GM12864 (cell line): ENCODE measurements around the gene ZRANB3.
"Not testable (repeated sequence)": the region's sequence is repeated elsewhere in the genome, so short reads cannot be mapped to it uniquely, and the experiment has no call there.

Experiments used
- DNase-seq: peaks from one replicate; pipeline ENCODE4 v3.0.0-alpha.2; 2011; ENCODE audit warnings: low read depth
- H3K4me3 ChIP-seq: 2 replicates; pipeline ENCODE4 v1.5.1; 2011; ENCODE audit warnings: mild to moderate bottlenecking, low read depth, low read length, control low read depth
- CTCF ChIP-seq: IDR thresholded peaks from 2 replicates; pipeline ENCODE4 v1.5.1; 2011; ENCODE audit warnings: low read depth, mild to moderate bottlenecking, moderate library complexity, low read length, control low read depth, inconsistent platforms; ENCODE audit errors: missing control alignments

Gene ZRANB3

GRCh38 chr2:135304694-135305093 lies 226.3 kb downstream of the ZRANB3 start:
- TF ChIP-seq CTCF = no peak
- H3K4me3 ChIP-seq = no peak overlapping the region
- no peak for DNase-seq

- no peak overlapping the region for H3K4me3 ChIP-seq
- TF ChIP-seq CTCF = no peak
- DNase-seq = no peak
Observed at GRCh38 chr2:135299658-135300244, 231.3 kb downstream of the ZRANB3 start.

GRCh38 chr2:135299165-135299564 lies 231.9 kb downstream of the ZRANB3 start:
- DNase-seq = no peak
- H3K4me3 ChIP-seq = no peak overlapping the region
- no peak for TF ChIP-seq CTCF

- H3K4me3 ChIP-seq, DNase-seq: not testable (repeated sequence)
Observed at GRCh38 chr2:135287121-135287520, 243.9 kb downstream of the ZRANB3 start.

GRCh38 chr2:135285391-135285790 lies 245.6 kb downstream of the ZRANB3 start:
- no peak for DNase-seq
- no peak overlapping the region for H3K4me3 ChIP-seq
- TF ChIP-seq CTCF = no peak

GRCh38 chr2:135281379-135281778 lies 249.6 kb downstream of the ZRANB3 start:
- TF ChIP-seq CTCF = no peak
- DNase-seq = no peak
- no peak overlapping the region for H3K4me3 ChIP-seq

- no peak for DNase-seq
- TF ChIP-seq CTCF = no peak
Observed at GRCh38 chr2:135279209-135279608, 251.8 kb downstream of the ZRANB3 start.

More at GRCh38 chr2:135279209-135279608, 251.8 kb downstream of the ZRANB3 start:
- no peak overlapping the region for H3K4me3 ChIP-seq
